GM12892 (cell line): Measurements from ENCODE around the gene EDN1.

ENCODE experiments used
- POLR2A ChIP-seq: IDR thresholded peaks from 2 replicates; pipeline ENCODE4 v1.6.1; 2011; ENCODE audit warnings: low read depth, low read length, control low read depth
- POLR2AphosphoS5 ChIP-seq: IDR thresholded peaks from 2 replicates; pipeline ENCODE4 v1.6.1; 2011; ENCODE audit warnings: low read depth, low read length, control low read depth
- TAF1 ChIP-seq: IDR thresholded peaks from 2 replicates; pipeline ENCODE4 v1.6.1; 2011; ENCODE audit warnings: low read depth, mild to moderate bottlenecking, control low read depth, low read length, borderline replicate concordance

DNA sequence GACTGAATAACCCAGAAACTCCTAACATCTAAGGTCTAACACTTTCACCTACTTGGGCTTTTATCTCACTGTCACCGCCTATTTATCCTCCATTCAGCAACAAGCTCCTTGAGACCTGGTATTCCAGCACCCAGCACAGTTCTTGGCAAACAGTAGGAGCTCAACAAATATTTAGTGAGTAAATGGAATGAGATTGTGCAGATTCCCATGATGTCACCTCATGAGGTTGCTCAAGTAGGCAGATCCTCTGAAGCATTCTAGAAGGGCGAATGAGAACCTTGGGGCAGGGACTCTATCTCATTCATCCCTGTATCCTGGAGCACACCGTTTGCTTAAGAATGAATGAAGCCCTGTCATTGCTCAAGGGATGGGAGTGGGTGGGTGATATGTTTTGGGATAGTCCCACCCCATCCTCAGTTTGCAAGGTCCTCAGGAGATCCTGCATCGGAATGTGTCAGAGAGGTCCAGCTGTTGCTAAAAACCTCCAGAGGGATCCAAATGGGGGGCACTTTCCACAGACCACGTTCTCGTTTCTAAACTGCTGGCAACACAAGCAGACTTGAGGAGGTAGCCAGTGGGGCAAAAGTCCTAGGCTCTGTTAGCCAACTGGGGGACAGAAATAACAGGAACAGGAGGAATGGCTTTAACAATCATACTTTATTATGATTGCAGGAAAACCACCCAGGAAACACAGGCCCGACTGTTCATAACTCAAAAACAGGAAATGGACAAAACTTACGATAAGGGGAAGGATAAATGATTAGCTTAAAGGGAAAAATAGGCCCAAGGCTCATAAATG lies 42.0 kb downstream of the EDN1 start:
- no peak for TF ChIP-seq POLR2A
- no peak for TF ChIP-seq POLR2AphosphoS5
- TF ChIP-seq TAF1, result no peak
